Activated CD8-positive, alpha-beta T cell treated with anti-CD3 and anti-CD28 coated beads, Interleukin-2, amount 10 ng/mL, durations not matched to agents 7 days and 5 days (primary cell): ENCODE results near the gene STX11. TPM values are rescaled to one million over a fixed set of nuclear protein-coding genes. Genes with fewer than 3 reads are reported as not detected.

Experiments used
- ATAC-seq: fragments of 150-1000 bp; cut with Tn5 transposase; one replicate; pipeline ENCODE4 v1.10.0; 2021; ENCODE audit warnings: moderate library complexity
- CTCF ChIA-PET: fragments of 350-600 bp; sonication (Branson Sonifier 250); formaldehyde crosslinking; loops from one replicate; lab custom pipeline; 2021; ENCODE audit warnings: antibody characterized with exemption; lab: Charles Lee
- POLR2A ChIA-PET: fragments of 350-600 bp; sonication (Branson Sonifier 250); formaldehyde crosslinking; loops from one replicate; lab custom pipeline; 2021; ENCODE audit warnings: antibody characterized with exemption; lab: Charles Lee
- DNase-seq: peaks from one replicate; pipeline ENCODE4 v3.0.0-alpha.2; 2020
- H3K27ac Mint-ChIP-seq: one replicate; pipeline ENCODE4 v1.8.0; 2021; ENCODE audit warnings: mild to moderate bottlenecking, mixed read lengths
- H3K27me3 Mint-ChIP-seq: one replicate; pipeline ENCODE4 v1.8.0; 2021; ENCODE audit warnings: low read depth, mixed read lengths
- H3K36me3 Mint-ChIP-seq: one replicate; pipeline ENCODE4 v1.8.0; 2021; ENCODE audit warnings: low read depth, mixed read lengths
- H3K4me1 Mint-ChIP-seq: one replicate; pipeline ENCODE4 v1.8.0; 2021; ENCODE audit warnings: low read depth, mixed read lengths
- H3K4me3 Mint-ChIP-seq: one replicate; pipeline ENCODE4 v1.8.0; 2021; ENCODE audit warnings: mild to moderate bottlenecking, mixed read lengths
- H3K9me3 Mint-ChIP-seq: one replicate; pipeline ENCODE4 v1.8.0; 2022; ENCODE audit warnings: mixed read lengths; ENCODE audit not compliant: insufficient read depth
- total RNA-seq, 2 experiments: library from RNA; stranded (reverse); gene quantifications; one replicate each; pipeline ENCODE4 v1.2.3, GENCODE V29; 2021

STX11 gene
- total RNA-seq, 2 experiments from 2014 or later: 13.9 to 14.1 TPM

DNA sequence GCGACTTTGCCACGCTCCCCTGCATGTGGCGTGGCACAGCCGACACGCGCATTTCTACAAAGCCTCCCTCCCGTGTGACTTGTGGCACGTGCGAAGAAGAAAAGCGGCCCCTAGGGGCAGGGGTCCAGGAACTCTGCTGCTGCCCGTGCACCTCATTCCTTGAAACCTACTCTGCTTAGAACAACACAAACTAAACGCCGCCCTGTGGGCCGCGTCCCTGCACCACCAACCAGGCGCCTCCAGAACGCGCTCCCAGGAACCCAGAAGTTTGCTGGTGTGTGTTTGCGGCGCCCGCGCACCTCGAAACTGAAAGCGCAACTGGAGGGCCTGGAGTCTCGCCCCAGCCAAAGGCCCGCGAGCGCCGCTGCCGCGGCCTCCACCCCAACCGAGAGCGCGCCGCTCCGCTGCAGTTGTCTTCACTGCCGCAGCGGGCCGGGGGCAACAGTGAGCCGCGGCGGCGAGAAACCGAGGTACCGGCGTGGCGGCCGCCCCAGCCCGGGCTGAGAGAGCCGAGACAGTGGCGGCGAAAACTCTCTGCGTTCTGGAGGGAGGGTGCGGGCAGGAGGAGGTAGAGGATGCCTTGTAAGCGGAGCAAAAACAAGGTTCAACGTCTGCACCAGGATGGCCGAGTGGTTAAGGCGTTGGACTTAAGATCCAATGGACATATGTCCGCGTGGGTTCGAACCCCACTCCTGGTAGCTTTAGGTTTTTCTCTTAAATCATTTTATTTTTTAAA lies 65.8 kb downstream of the STX11 start:
- Mint-ChIP-seq H3K36me3 (peaks cover 10% of the 10 kb centered on the region), H3K4me3 (peak overlapping the region; percentile 87), H3K4me1 (peaks cover 32% of the 10 kb centered on the region), H3K27ac (peak overlapping the region; percentile 98), H3K27me3 (peaks cover 4% of the 10 kb centered on the region), H3K9me3 (peaks cover 6% of the 10 kb centered on the region)
- peak; percentile 94 for DNase-seq
- ChIA-PET POLR2A (interaction anchor here (0.6 to 1.2 kb wide), 4 partner anchors 65 to 328 kb away, joined by 4 to 6 read pairs (median 4); partner anchors contain the start of gene STX11), CTCF (interaction anchor here (0.8 to 5.2 kb wide), 8 partner anchors 53 to 366 kb away, joined by 3 to 36 read pairs (median 5); partner anchors contain the start of gene STX11)
- ATAC-seq: peak; percentile 95

DNA sequence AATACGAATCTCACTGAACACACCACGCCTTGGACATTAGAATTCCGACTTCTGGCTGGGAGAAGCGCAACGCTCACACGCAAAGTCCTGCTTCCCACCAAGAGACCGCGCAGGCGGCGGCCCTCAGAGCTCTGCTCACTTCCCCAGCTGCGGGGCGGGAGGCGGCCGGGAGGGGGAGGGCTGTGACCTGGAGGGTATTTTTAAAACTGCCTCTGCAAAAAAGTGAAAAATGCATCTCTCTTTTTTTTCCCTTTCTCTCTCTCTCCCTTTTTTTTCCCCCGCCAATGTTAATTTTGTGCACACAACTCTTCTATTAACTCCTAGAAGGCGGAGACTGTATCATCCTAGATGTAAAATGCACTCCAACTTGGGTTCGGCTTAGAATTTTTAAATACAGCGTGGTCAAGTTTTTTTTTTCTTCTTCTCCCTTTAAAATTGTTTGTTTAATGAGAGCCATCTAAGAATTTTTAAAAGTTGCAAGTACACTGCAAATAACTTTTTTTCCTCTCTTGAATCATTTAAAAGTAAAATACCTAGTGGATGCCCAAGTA lies 66.4 kb downstream of the STX11 start:
- ATAC-seq (peak; percentile 54), DNase-seq (no peak)
- Mint-ChIP-seq H3K36me3 (peaks cover 10% of the 10 kb centered on the region), H3K9me3 (peaks cover 6% of the 10 kb centered on the region), H3K27me3 (peaks cover 2% of the 10 kb centered on the region), H3K4me1 (peaks cover 32% of the 10 kb centered on the region), H3K27ac (peak overlapping the region; percentile 98), H3K4me3 (peak overlapping the region; percentile 87)
- ChIA-PET CTCF (interaction anchor here (0.6 to 5.2 kb wide), 10 partner anchors 52 to 366 kb away, joined by 3 to 36 read pairs (median 4); partner anchors contain the start of gene STX11), POLR2A (interaction anchor here (0.6 to 1.2 kb wide), 5 partner anchors 66 to 327 kb away, joined by 3 to 6 read pairs (median 4); partner anchors contain the start of gene STX11)

DNA sequence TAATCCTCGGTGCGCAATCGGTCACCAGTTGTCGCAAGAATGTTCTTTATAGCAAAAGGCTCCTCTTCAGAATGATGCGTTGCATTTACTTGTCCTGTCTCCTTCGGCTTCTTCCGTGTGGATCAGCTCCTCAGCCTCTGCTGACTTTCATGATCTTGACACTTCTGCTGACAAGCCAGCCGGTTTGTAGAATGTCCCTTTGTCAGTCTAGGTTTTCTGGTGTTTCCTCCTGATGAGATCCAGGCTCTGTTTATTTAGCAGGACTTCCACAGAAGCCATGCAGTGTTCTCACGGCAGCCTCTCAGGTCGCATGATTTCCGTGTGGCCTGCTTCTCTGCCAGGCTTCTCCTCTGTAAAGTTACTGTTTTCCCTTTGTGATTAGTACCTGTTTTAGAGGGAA lies 66.9 kb downstream of the STX11 start:
- POLR2A ChIA-PET: interaction anchor here (0.8 to 1.2 kb wide), 3 partner anchors 67 to 265 kb away, joined by 3 to 5 read pairs (median 4); partner anchors contain the start of gene STX11
- Mint-ChIP-seq H3K27ac (no peak overlapping the region), H3K9me3 (peaks cover 6% of the 10 kb centered on the region), H3K4me3 (peak overlapping the region; percentile 87), H3K27me3 (peaks cover 2% of the 10 kb centered on the region), H3K36me3 (peaks cover 10% of the 10 kb centered on the region), H3K4me1 (peaks cover 32% of the 10 kb centered on the region)
- CTCF ChIA-PET: interaction anchor here (0.6 to 5.2 kb wide), 10 partner anchors 51 to 277 kb away, joined by 3 to 36 read pairs (median 5); partner anchors contain the start of gene STX11
- DNase-seq: no peak
- no peak for ATAC-seq

DNA sequence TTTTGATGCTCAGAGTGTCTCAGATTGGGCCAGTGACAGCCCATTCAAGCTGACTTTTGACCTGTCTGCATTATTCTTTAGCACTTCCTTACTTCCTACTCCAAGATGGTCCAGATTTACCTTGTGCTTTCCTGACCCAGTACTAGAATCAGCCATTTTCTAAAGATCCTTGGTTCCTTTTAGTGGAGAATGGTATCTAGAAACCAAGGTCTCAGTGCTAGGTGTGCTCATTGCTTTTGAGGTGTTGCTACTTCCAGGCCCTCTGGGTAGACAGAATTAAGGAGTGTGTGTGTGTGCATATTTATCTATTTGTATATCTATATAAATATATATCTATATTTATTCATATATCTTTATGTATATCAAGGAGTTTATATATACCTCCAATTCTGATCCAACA lies 67.5 kb downstream of the STX11 start:
- Mint-ChIP-seq H3K27ac (no peak overlapping the region), H3K27me3 (peaks cover 2% of the 10 kb centered on the region), H3K4me3 (no peak overlapping the region), H3K36me3 (peaks cover 10% of the 10 kb centered on the region), H3K4me1 (peaks cover 32% of the 10 kb centered on the region), H3K9me3 (peaks cover 6% of the 10 kb centered on the region)
- ATAC-seq (no peak), DNase-seq (no peak)
- CTCF ChIA-PET: interaction anchor here (0.9 to 5.2 kb wide), 13 partner anchors 20 to 277 kb away, joined by 3 to 36 read pairs (median 5); partner anchors contain the start of gene STX11
- POLR2A ChIA-PET: interaction anchor here (1.1 kb wide), 1 partner anchor 264 kb away, joined by 3 read pairs; no protein-coding TSS in a partner anchor

DNA sequence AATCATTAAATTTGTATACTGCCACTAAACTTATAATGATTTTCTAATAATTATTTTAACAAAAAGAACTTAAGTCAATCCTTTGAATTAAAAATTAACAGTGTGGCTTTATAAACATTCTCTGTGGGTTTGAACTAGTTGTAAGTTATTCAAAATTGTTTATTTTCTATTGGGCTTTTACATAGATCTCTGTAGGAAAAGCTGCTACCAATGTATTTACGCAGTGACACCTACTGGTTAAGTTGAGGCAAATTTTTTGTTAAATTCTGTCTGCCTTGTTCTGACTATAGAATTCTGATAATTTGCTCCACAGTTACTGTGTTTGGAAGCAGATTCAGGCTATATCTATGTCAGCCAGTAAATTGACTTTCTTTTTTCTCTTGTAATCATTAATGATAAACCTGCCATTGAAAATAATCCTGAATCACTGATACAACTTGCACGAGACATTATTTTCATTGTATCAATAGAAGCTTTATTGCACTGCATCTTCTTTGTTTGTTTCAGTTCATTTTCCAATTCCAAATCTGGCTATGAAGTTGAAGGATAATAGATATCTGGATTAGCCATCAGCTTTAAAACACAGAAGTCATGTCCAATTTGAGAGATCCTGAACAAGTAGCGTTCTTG lies 68.9 kb downstream of the STX11 start:
- no peak for DNase-seq

DNA sequence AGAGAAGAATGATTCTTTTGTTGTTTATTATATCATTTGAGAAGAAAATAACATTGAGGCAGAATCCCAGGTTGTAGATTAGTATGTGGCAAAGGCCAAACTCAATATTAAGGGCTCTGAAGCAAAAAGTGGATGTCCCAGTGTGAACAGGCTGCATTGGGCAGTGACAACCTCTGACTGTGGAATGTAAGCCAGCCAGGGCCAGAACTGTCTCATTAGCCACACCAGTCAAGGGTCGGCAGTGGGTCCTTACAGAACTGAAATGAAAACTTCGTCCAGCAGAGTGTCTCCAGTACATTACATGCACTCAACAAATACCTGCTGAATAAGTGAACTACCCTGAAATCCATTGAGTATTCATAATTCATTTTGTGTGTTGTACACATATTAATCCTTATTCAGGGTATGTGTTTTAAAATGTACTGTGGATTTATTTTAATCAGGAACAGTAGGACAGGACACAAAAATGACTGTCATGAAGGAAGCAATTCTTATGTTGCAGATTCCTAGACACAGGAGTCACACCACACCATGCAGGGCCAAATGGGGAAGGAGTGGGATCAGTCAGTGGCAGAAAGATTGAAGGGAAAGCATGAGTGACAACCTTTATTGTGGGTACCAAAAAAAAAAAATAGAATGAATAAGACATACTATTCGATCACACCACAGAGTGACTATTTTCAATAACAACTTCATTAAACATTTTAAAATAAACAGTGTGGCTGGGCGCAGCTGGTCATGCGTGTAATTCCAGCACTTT lies 69.9 kb downstream of the STX11 start:
- ChIA-PET CTCF (interaction anchor here (0.7 to 2.7 kb wide), 8 partner anchors 13 to 280 kb away, joined by 3 to 36 read pairs (median 5); no protein-coding TSS in a partner anchor), POLR2A (no interaction called here)
- Mint-ChIP-seq H3K27ac (no peak overlapping the region), H3K27me3 (peaks cover 2% of the 10 kb centered on the region), H3K36me3 (peaks cover 4% of the 10 kb centered on the region), H3K9me3 (no peaks in the 10 kb centered on the region), H3K4me1 (peaks cover 30% of the 10 kb centered on the region), H3K4me3 (no peak overlapping the region)
- ATAC-seq (no peak), DNase-seq (no peak)

More for the DNA sequence above, 68.9 kb downstream of the STX11 start:
- ChIA-PET POLR2A (interaction anchor here (0.6 kb wide), 1 partner anchor 68 kb away, joined by 4 read pairs; no protein-coding TSS in a partner anchor), CTCF (interaction anchor here (0.6 to 5.2 kb wide), 21 partner anchors 10 to 644 kb away, joined by 3 to 36 read pairs (median 4); no protein-coding TSS in a partner anchor)
- Mint-ChIP-seq H3K4me3 (no peak overlapping the region), H3K9me3 (peaks cover 2% of the 10 kb centered on the region), H3K4me1 (peaks cover 32% of the 10 kb centered on the region), H3K27ac (no peak overlapping the region), H3K36me3 (peaks cover 6% of the 10 kb centered on the region), H3K27me3 (peaks cover 2% of the 10 kb centered on the region)
- ATAC-seq: no peak

DNA sequence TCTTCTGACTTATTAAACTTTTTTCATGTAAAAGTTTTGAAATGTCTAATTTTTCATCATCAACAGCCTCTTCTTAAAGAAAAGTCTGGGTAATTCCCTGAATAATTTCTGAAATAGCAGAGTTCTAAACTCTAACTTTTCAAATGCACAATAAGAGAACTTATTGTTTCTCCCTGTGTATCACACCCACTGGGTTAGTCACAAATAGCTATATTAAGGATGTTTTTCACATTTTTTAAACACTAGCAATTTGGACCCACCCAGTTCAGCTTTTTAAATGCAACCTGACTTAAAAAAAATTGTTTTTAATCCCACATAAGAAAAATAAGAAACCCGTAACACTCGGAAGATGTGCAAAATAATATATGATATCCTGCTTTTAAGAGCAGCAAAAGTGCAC lies 73.4 kb downstream of the STX11 start:
- DNase-seq (no peak), ATAC-seq (no peak)
- CTCF ChIA-PET: interaction anchor here (1.1 to 1.2 kb wide), 2 partner anchors 25 to 81 kb away, joined by 3 read pairs; no protein-coding TSS in a partner anchor
- POLR2A ChIA-PET: no interaction called here
- Mint-ChIP-seq H3K27me3 (peaks cover 7% of the 10 kb centered on the region), H3K36me3 (no peaks in the 10 kb centered on the region), H3K9me3 (no peaks in the 10 kb centered on the region), H3K4me3 (no peak overlapping the region), H3K4me1 (peaks cover 2% of the 10 kb centered on the region), H3K27ac (no peak overlapping the region)

DNA sequence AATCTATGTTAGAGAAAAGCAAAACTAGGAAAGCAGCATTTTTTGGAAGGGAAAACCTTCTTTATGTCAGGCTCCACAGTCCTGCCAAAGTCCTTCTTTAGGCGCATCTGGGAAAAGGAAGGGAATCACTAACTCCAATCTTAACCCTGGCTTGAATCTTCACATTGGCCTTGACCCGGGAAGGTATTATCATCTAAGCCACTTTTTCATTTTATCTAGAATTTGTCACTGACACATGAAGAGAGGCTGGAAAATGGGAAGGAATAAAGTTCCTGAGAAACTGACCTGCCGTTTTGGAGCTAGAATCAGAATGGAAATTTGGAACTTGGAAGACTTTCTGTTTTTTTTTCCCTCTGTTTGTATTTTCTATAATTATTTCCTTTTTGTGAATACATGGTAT lies 81.4 kb downstream of the STX11 start:
- Mint-ChIP-seq H3K36me3 (no peaks in the 10 kb centered on the region), H3K4me1 (no peaks in the 10 kb centered on the region), H3K27ac (no peak overlapping the region), H3K9me3 (no peaks in the 10 kb centered on the region), H3K4me3 (no peak overlapping the region), H3K27me3 (peaks cover 5% of the 10 kb centered on the region)
- ATAC-seq (no peak), DNase-seq (no peak)
- POLR2A ChIA-PET: no interaction called here
- CTCF ChIA-PET: no interaction called here

DNA sequence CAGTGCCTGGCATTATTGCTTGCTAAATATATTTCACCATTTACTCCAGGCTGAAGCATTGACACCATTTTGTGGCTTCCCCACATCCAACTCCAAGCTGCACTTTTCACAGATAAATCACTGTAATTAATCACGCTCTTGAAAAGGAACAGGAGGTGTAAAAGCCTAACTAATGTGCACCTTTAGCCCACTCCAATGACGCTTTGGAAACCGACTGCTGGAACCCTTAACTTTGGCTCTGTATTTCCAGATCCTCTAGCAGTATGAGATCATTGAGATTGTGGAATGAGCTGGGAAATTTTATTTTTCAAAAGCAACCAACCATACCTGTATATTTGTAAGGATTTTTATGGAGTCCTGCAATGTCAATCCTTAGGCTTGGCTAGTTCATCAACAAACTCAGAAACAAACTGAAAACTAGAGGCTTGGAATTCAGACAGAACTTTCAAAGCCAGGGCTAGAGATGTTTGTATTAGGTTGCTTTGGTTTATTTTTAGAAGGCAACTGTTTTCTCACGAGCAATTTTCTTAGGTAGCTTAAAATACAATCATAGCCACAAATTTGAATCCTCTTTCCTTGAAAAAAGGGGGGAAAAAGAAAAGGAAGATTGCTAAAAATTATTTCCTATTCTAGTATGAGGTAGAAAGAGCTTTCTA lies 82.0 kb downstream of the STX11 start:
- no peak for DNase-seq
- H3K4me1 Mint-ChIP-seq: no peaks in the 10 kb centered on the region

DNA sequence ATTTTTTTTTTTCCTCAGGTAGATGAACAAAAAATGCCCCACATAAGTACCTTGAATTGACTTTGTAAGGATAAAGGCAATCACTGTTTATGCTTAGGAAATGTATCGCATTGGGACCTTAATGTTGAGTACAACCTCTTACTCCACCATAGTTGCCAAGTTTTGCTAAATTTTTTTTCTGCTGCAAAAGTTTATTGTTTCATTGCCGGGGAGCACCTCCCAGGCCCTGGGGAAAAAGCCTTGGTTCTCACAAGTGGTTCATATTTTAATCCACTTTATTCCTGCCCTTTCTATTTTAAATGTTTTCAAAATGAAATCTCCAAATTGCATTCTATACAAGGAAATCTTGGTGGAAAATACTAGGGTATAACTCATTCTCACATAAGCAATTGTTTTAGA lies 82.5 kb downstream of the STX11 start:
- ATAC-seq (no peak), DNase-seq (no peak)
- H3K27ac Mint-ChIP-seq: no peak overlapping the region
- ChIA-PET POLR2A (no interaction called here), CTCF (interaction anchor here (1.3 kb wide), 1 partner anchor 13 kb away, joined by 4 read pairs; no protein-coding TSS in a partner anchor)
- no peaks in the 10 kb centered on the region for H3K4me1 Mint-ChIP-seq
- no peaks in the 10 kb centered on the region for H3K9me3 Mint-ChIP-seq
- H3K27me3 Mint-ChIP-seq: no peaks in the 10 kb centered on the region
- H3K36me3 Mint-ChIP-seq: no peaks in the 10 kb centered on the region
- H3K4me3 Mint-ChIP-seq: no peak overlapping the region

More for the DNA sequence above, 82.0 kb downstream of the STX11 start:
- Mint-ChIP-seq H3K4me3 (no peak overlapping the region), H3K27ac (no peak overlapping the region), H3K9me3 (no peaks in the 10 kb centered on the region), H3K27me3 (peaks cover 3% of the 10 kb centered on the region), H3K36me3 (no peaks in the 10 kb centered on the region)
- ATAC-seq: no peak
- ChIA-PET POLR2A (no interaction called here), CTCF (interaction anchor here (1.3 kb wide), 1 partner anchor 13 kb away, joined by 4 read pairs; no protein-coding TSS in a partner anchor)
